ENCODE results near the gene SYF2.

Gene SYF2

DNA sequence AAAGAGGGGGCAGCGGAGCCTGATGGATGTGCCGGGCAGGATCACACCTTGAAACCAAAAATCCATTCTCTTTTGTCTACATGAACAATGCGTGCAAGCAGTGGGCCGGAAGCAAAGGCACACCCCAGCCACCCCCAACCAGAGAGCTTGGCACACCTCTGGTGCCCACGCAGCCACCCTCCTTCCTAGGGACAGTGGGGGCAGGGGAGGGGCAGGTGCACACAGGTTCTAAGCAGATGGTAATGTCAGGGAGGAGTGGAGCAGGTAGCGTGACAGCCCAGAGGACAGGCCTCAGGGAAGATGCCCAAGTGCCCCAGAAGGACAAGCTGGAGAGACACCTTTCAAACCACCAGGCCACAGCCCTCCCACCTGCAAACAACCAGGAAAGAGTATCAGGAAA is 36.5 kb downstream of the SYF2 start:
- no peak for ATAC-seq
- TF ChIP-seq ARNTL (CRISPR knock-in tag; IDR thresholded peaks at IDR 0.05; ENCODE audit: borderline replicate concordance, low read depth), result no peak
- no peak for TF ChIP-seq SNAI2 (CRISPR knock-in tag; IDR thresholded peaks at IDR 0.05)
- no peak for TF ChIP-seq PPARA (CRISPR knock-in tag; IDR thresholded peaks at IDR 0.05; ENCODE audit: borderline replicate concordance)
- TF ChIP-seq, protein P1, sequence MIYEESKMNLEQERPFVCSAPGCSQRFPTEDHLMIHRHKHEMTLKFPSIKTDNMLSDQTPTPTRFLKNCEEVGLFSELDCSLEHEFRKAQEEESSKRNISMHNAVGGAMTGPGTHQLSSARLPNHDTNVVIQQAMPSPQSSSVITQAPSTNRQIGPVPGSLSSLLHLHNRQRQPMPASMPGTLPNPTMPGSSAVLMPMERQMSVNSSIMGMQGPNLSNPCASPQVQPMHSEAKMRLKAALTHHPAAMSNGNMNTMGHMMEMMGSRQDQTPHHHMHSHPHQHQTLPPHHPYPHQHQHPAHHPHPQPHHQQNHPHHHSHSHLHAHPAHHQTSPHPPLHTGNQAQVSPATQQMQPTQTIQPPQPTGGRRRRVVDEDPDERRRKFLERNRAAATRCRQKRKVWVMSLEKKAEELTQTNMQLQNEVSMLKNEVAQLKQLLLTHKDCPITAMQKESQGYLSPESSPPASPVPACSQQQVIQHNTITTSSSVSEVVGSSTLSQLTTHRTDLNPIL (CRISPR knock-in tag; IDR thresholded peaks at IDR 0.05; ENCODE audit: low read depth), result no peak

DNA sequence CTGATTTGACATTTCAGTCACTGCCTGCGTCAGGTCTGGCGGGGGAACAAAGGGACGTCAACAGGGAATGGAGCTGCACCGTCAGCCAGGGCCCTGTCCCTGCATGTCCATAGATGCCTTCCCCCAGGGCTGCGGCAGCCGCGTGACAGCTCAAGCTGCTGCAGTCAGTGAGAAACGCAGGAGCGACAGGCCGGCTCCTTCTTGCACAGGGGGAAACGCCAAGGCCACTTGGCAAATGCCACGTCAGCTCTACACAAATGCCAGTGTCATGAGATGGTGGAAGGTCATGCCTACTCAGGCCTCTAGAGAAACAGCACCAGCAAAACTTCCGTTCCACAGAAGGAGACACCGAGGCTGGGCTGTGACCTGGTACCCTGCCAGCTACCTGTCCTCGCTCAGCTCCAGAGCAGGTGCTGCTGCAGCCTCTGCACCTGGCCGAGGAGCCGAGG is 37.7 kb downstream of the SYF2 start:
- no peak for ATAC-seq

DNA sequence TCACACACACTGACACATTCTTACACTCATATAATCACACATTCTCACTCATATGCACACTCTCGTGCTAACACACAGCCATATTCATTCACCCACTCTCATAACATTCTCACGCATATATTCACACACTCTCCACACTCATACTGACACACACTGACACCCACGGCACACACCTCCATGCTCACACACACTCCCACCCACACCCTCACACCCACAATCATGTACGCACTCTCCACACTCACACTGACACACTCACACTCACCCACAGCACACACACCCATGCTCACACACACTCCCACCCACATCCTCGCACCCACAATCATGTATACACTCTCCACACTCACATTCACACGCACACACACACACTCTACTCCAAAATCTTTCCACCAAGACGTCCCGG is 38.2 kb downstream of the SYF2 start:
- TF ChIP-seq TOX (CRISPR knock-in tag; IDR thresholded peaks at IDR 0.05; ENCODE audit: borderline replicate concordance) (no peak), ESRRG (CRISPR knock-in tag; IDR thresholded peaks at IDR 0.05) (no peak), CSDC2 (CRISPR knock-in tag; IDR thresholded peaks at IDR 0.05) (no peak), GLIS3 (CRISPR knock-in tag; IDR thresholded peaks at IDR 0.05) (no peak), ZC3H10 (CRISPR knock-in tag; IDR thresholded peaks at IDR 0.05) (no peak), ZNF70 (CRISPR knock-in tag; IDR thresholded peaks at IDR 0.05) (no peak), PPARA (CRISPR knock-in tag; IDR thresholded peaks at IDR 0.05; ENCODE audit: borderline replicate concordance) (no peak), ARNTL (CRISPR knock-in tag; IDR thresholded peaks at IDR 0.05; ENCODE audit: borderline replicate concordance, low read depth) (no peak), TCF4 (CRISPR knock-in tag; IDR thresholded peaks at IDR 0.05; ENCODE audit: borderline replicate concordance) (no peak)
- no peak for ATAC-seq

More for the DNA sequence above, 37.7 kb downstream of the SYF2 start:
- TF ChIP-seq ZC3H10 (CRISPR knock-in tag; IDR thresholded peaks at IDR 0.05) (no peak), TOX (CRISPR knock-in tag; IDR thresholded peaks at IDR 0.05; ENCODE audit: borderline replicate concordance) (no peak), ZFP30 (CRISPR knock-in tag; IDR thresholded peaks at IDR 0.05) (no peak), ISL1 (CRISPR knock-in tag; IDR thresholded peaks at IDR 0.05) (no peak)
- TF ChIP-seq, protein P2, sequence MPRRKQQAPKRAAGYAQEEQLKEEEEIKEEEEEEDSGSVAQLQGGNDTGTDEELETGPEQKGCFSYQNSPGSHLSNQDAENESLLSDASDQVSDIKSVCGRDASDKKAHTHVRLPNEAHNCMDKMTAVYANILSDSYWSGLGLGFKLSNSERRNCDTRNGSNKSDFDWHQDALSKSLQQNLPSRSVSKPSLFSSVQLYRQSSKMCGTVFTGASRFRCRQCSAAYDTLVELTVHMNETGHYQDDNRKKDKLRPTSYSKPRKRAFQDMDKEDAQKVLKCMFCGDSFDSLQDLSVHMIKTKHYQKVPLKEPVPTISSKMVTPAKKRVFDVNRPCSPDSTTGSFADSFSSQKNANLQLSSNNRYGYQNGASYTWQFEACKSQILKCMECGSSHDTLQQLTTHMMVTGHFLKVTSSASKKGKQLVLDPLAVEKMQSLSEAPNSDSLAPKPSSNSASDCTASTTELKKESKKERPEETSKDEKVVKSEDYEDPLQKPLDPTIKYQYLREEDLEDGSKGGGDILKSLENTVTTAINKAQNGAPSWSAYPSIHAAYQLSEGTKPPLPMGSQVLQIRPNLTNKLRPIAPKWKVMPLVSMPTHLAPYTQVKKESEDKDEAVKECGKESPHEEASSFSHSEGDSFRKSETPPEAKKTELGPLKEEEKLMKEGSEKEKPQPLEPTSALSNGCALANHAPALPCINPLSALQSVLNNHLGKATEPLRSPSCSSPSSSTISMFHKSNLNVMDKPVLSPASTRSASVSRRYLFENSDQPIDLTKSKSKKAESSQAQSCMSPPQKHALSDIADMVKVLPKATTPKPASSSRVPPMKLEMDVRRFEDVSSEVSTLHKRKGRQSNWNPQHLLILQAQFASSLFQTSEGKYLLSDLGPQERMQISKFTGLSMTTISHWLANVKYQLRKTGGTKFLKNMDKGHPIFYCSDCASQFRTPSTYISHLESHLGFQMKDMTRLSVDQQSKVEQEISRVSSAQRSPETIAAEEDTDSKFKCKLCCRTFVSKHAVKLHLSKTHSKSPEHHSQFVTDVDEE (CRISPR knock-in tag; IDR thresholded peaks at IDR 0.05), result no peak
- TF ChIP-seq, protein P3, sequence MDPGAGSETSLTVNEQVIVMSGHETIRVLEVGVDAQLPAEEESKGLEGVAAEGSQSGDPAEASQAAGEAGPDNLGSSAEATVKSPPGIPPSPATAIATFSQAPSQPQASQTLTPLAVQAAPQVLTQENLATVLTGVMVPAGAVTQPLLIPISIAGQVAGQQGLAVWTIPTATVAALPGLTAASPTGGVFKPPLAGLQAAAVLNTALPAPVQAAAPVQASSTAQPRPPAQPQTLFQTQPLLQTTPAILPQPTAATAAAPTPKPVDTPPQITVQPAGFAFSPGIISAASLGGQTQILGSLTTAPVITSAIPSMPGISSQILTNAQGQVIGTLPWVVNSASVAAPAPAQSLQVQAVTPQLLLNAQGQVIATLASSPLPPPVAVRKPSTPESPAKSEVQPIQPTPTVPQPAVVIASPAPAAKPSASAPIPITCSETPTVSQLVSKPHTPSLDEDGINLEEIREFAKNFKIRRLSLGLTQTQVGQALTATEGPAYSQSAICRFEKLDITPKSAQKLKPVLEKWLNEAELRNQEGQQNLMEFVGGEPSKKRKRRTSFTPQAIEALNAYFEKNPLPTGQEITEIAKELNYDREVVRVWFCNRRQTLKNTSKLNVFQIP (CRISPR knock-in tag; IDR thresholded peaks at IDR 0.05; ENCODE audit: borderline replicate concordance, low read depth), result no peak
- TF ChIP-seq, protein P1 (CRISPR knock-in tag; IDR thresholded peaks at IDR 0.05; ENCODE audit: low read depth), result no peak

DNA sequence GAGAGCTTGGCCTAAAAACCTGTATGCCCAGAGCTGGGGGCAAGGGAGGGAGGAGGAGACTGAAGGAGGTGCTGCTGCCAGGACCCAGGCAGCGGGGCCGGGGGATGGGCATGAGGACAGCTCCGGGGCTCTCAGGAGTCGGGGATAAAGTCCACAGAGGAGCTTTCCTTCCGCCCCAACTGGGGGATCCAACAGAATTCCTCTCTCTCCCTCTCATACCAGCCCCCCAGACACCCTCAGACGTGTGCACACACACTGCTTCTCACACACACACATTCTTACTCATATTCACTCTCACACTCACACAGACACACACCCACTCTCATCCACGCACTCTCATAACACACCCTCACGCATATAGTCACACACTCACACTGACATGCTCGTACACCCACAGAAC is 39.1 kb downstream of the SYF2 start:
- ATAC-seq, result no peak

More for the DNA sequence above, 39.1 kb downstream of the SYF2 start:
- TF ChIP-seq ZFP30 (CRISPR knock-in tag; IDR thresholded peaks at IDR 0.05) (no peak), ARNTL (CRISPR knock-in tag; IDR thresholded peaks at IDR 0.05; ENCODE audit: borderline replicate concordance, low read depth) (no peak), ZNF565 (CRISPR knock-in tag; conservative IDR thresholded peaks at IDR 0.05; ENCODE audit: low read depth) (no peak), SNAI2 (CRISPR knock-in tag; IDR thresholded peaks at IDR 0.05) (no peak), CSDC2 (CRISPR knock-in tag; IDR thresholded peaks at IDR 0.05) (no peak), BACH2 (CRISPR knock-in tag; IDR thresholded peaks at IDR 0.05; ENCODE audit: borderline replicate concordance) (no peak), TOX (CRISPR knock-in tag; IDR thresholded peaks at IDR 0.05; ENCODE audit: borderline replicate concordance) (no peak), GLIS3 (CRISPR knock-in tag; IDR thresholded peaks at IDR 0.05) (no peak), ESRRG (CRISPR knock-in tag; IDR thresholded peaks at IDR 0.05) (no peak)
- TF ChIP-seq, protein P2 (CRISPR knock-in tag; IDR thresholded peaks at IDR 0.05), result no peak
- TF ChIP-seq, protein P3 (CRISPR knock-in tag; IDR thresholded peaks at IDR 0.05; ENCODE audit: borderline replicate concordance, low read depth), result no peak
- TF ChIP-seq, protein P1 (CRISPR knock-in tag; IDR thresholded peaks at IDR 0.05; ENCODE audit: low read depth), result no peak
